Esophagus muscularis mucosa (tissue), 3 donors: ENCODE data around the gene CACNB4.

Source experiments
- POLR2A ChIP-seq: fragments of 450-650 bp; IDR thresholded peaks from one replicate; pipeline ENCODE4 v1.6.1; 2017; ENCODE audit warnings: antibody characterized with exemption, moderate library complexity, mild to moderate bottlenecking, low read depth
- TF ChIP-seq, protein P1 (sequence below), 3 experiments: fragments of 200-600 bp in 2 of 3; fragments of 450-650 bp in 1 of 3; sonication (generic) in 2 of 3; IDR thresholded peaks; one replicate each; pipeline ENCODE4 v1.5.1; 2017 to 2019; ENCODE audit warnings: antibody characterized with exemption in 3 of 3, mild to moderate bottlenecking in 2 of 3, moderate library complexity in 1 of 3

DNA sequence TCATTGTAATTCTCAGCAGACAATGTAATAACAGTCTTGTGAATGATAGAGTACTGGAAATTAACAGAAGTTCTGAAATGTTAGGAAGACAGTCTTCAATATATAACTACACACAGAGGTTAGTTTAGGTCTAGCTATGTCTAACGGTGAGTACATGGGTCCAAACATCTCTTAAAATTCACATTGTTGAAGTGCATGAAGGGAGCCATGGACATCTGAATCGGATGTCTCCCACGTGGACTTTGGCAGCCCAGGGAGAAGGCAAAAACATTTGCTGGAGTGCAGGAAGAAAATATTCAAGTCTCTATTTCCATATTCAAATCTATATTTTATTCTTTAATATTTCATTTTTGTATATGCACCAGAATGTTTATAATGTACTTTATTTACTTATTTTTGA, 34.8 kb downstream of the CACNB4 start:
- TF ChIP-seq, protein P1, sequence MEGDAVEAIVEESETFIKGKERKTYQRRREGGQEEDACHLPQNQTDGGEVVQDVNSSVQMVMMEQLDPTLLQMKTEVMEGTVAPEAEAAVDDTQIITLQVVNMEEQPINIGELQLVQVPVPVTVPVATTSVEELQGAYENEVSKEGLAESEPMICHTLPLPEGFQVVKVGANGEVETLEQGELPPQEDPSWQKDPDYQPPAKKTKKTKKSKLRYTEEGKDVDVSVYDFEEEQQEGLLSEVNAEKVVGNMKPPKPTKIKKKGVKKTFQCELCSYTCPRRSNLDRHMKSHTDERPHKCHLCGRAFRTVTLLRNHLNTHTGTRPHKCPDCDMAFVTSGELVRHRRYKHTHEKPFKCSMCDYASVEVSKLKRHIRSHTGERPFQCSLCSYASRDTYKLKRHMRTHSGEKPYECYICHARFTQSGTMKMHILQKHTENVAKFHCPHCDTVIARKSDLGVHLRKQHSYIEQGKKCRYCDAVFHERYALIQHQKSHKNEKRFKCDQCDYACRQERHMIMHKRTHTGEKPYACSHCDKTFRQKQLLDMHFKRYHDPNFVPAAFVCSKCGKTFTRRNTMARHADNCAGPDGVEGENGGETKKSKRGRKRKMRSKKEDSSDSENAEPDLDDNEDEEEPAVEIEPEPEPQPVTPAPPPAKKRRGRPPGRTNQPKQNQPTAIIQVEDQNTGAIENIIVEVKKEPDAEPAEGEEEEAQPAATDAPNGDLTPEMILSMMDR (IDR thresholded peaks at IDR 0.05), result no peak
- no peak for TF ChIP-seq POLR2A
